K562 (cell line): ENCODE measurements around the gene UNC93B1. TPM values are rescaled to one million over a fixed set of nuclear protein-coding genes. Genes with fewer than 3 reads are reported as not detected.

ENCODE experiments used
- ATAC-seq: fragments of 200-7000 bp; cut with Tn5 transposase; 3 replicates; pipeline ENCODE4 v1.9.1; 2020; ENCODE audit warnings: moderate library complexity
- BruUV-seq: library from RNA; stranded (reverse); fragments of 400-500 nt; replicated peaks from 2 replicates; lab custom pipeline; 2021; lab: Mats Ljungman, UMichigan
- CTCF ChIA-PET: fragments of 300-600 bp; formaldehyde crosslinking; extraction: SDS; loops from one replicate; lab custom pipeline; 2021; ENCODE audit warnings: low intra/inter-chr PET ratio; lab: Yijun Ruan, JAX
- POLR2A ChIA-PET: fragments of 300-600, 350-650 bp; sonication (Branson Sonifier 250); formaldehyde crosslinking; extraction: SDS; loops from one replicate; lab custom pipeline; 2021; ENCODE audit warnings: antibody characterized with exemption, inconsistent platforms; lab: Yijun Ruan, JAX
- DNase-seq, 4 experiments: peaks; one replicate each; pipeline versions ENCODE4 v3.0.0 to v3.0.0-alpha.2; 2011 to 2018; ENCODE audit warnings: low spot score in 3 of 4, mixed read lengths in 3 of 4; ENCODE audit errors: extremely low read depth in 1 of 4
- FAIRE-seq: peaks from 2 replicates; lab custom pipeline; 2011; peaks lifted over from hg19 to GRCh38; lab: Jason Lieb, UNC
- H2AFZ ChIP-seq: 2 replicates; pipeline ENCODE4 v1.6.0; 2011; ENCODE audit warnings: low read depth, low read length, control low read depth, inconsistent platforms
- H3K27ac ChIP-seq: fragments of 200-600 bp; 3 replicates; pipeline ENCODE4 v1.8.0; 2011; ENCODE audit warnings: low read depth, mild to moderate bottlenecking, control low read depth, inconsistent platforms, low read length, moderate library complexity, mixed read lengths; ENCODE audit errors: extremely low read depth
- H3K27me3 ChIP-seq, 2 experiments: fragments of 300-600 bp in 1 of 2; 2 replicates in 1 of 2; 3 replicates in 1 of 2; pipeline versions ENCODE4 v1.6.0 to v1.8.0; 2011; ENCODE audit warnings: inconsistent platforms in 2 of 2, low read length in 2 of 2, mild to moderate bottlenecking in 1 of 2, mixed read lengths in 1 of 2, moderate library complexity in 1 of 2; ENCODE audit not compliant: control insufficient read depth in 2 of 2, insufficient read depth in 2 of 2
- H3K36me3 ChIP-seq: fragments of 300-600 bp; 3 replicates; pipeline ENCODE4 v1.8.0; 2011; ENCODE audit warnings: mild to moderate bottlenecking, low read length, inconsistent platforms; ENCODE audit not compliant: control insufficient read depth, insufficient read depth
- H3K4me1 ChIP-seq, 2 experiments: fragments of 200-600 bp in 1 of 2; replicated peaks in 1 of 2; 2 replicates in 1 of 2; 3 replicates in 1 of 2; pipeline versions ENCODE4 v1.5.1 to v1.8.0; 2011; ENCODE audit warnings: inconsistent platforms in 2 of 2, low read length in 2 of 2, mild to moderate bottlenecking in 1 of 2, mixed read lengths in 1 of 2, moderate library complexity in 1 of 2; ENCODE audit not compliant: control insufficient read depth in 2 of 2, insufficient read depth in 2 of 2
- H3K4me2 ChIP-seq: 2 replicates; pipeline ENCODE4 v1.6.1; 2011; ENCODE audit warnings: low read length, control low read depth, inconsistent platforms, mixed read lengths; ENCODE audit not compliant: insufficient read depth
- H3K4me3 ChIP-seq: fragments of 200-600 bp; sonication (generic), shearing (Covaris generic); 2 replicates; pipeline ENCODE4 v1.5.1; 2016; ENCODE audit warnings: control low read depth, inconsistent platforms
- H3K79me2 ChIP-seq: fragments of 200-600 bp; 3 replicates; pipeline ENCODE4 v1.8.0; 2011; ENCODE audit warnings: low read length, inconsistent platforms; ENCODE audit not compliant: control insufficient read depth, insufficient read depth
- H3K9ac ChIP-seq, 2 experiments: 2 replicates each; pipeline versions ENCODE4 v1.6.0 to v1.6.1; 2011; ENCODE audit warnings: low read depth in 2 of 2, low read length in 2 of 2, control low read depth in 1 of 2, inconsistent platforms in 1 of 2, mild to moderate bottlenecking in 1 of 2, mixed read lengths in 1 of 2; ENCODE audit not compliant: insufficient read depth in 1 of 2
- H3K9me1 ChIP-seq: one replicate; pipeline ENCODE4 v1.6.0; 2011; ENCODE audit warnings: inconsistent platforms, mild to moderate bottlenecking, low read length, moderate library complexity; ENCODE audit not compliant: control insufficient read depth, insufficient read depth
- H3K9me3 ChIP-seq: replicated peaks from 2 replicates; pipeline ENCODE4 v1.5.1; 2011; ENCODE audit warnings: low read depth, low read length, inconsistent platforms; ENCODE audit not compliant: control insufficient read depth, insufficient read depth
- H4K20me1 ChIP-seq: replicated peaks from 2 replicates; pipeline ENCODE4 v1.6.1; 2011; ENCODE audit warnings: low read length, inconsistent platforms, mixed read lengths; ENCODE audit not compliant: control insufficient read depth, insufficient read depth
- ASH1L ChIP-seq: fragments of 450-650 bp; IDR thresholded peaks from 2 replicates; pipeline ENCODE4 v1.6.1; 2018; ENCODE audit warnings: borderline replicate concordance, mild to moderate bottlenecking, low read depth; ENCODE audit not compliant: partially characterized antibody
- BRD9 ChIP-seq: fragments of 450-650 bp; IDR thresholded peaks from 2 replicates; pipeline ENCODE4 v1.6.1; 2018; ENCODE audit warnings: low read depth; ENCODE audit not compliant: partially characterized antibody
- E2F8 ChIP-seq: fragments of 450-650 bp; IDR thresholded peaks from 2 replicates; pipeline ENCODE4 v1.7.1; 2018; ENCODE audit warnings: mild to moderate bottlenecking, low read depth; ENCODE audit not compliant: partially characterized antibody
- ELF4 ChIP-seq: fragments of 450-650 bp; formaldehyde crosslinking; IDR thresholded peaks from 2 replicates; pipeline ENCODE4 v1.4.0; 2022; ENCODE audit warnings: missing genetic modification characterization
- FOXP4 ChIP-seq: sonication (generic); formaldehyde crosslinking; IDR thresholded peaks from 2 replicates; pipeline ENCODE4 v1.8.0; 2022; ENCODE audit warnings: mild to moderate bottlenecking, missing genetic modification reagents, borderline replicate concordance
- FUS ChIP-seq: fragments of 200-400 bp; formaldehyde crosslinking; optimal IDR thresholded peaks from 2 replicates; pipeline ENCODE3; 2017; ENCODE audit warnings: low read depth, low read length
- GABPA ChIP-seq: fragments of 200-800 bp; sonication (Bioruptor generic); conservative IDR thresholded peaks from 2 replicates; pipeline ENCODE4 v1.6.1; 2016; ENCODE audit warnings: low read depth, missing genetic modification characterization, missing compliant biosample characterization
- HNRNPK ChIP-seq: fragments of 200-400 bp; formaldehyde crosslinking; IDR thresholded peaks from one replicate; pipeline ENCODE4 v1.6.1; 2018; ENCODE audit warnings: mild to moderate bottlenecking, low read depth, low read length; ENCODE audit not compliant: poor library complexity, severe bottlenecking
- MBD2 ChIP-seq: sonication (generic); IDR thresholded peaks from 2 replicates; pipeline ENCODE4 v1.6.1; 2016; ENCODE audit warnings: low read depth, borderline replicate concordance
- NUFIP1 ChIP-seq: fragments of 450-650 bp; IDR thresholded peaks from 2 replicates; pipeline ENCODE4 v1.6.1; 2018; ENCODE audit not compliant: partially characterized antibody
- SRF ChIP-seq, 2 experiments: fragments of 250-450, 450-650 bp in 1 of 2; sonication (Bioruptor Pico) in 1 of 2; sonication (generic) in 1 of 2; formaldehyde crosslinking; IDR thresholded peaks; 2 replicates each; pipeline versions ENCODE4 v1.5.0 to v1.5.1; 2020 to 2022; ENCODE audit warnings: mild to moderate bottlenecking in 1 of 2, missing genetic modification reagents in 1 of 2
- TBP ChIP-seq: optimal IDR thresholded peaks from 2 replicates; pipeline ENCODE3; 2011; ENCODE audit warnings: low read depth, low read length, improper control_type of control experiment
- TCF7 ChIP-seq: sonication (generic); IDR thresholded peaks from 2 replicates; pipeline ENCODE4 v1.6.1; 2016; ENCODE audit warnings: antibody characterized with exemption, borderline replicate concordance
- TEAD1 ChIP-seq, 2 experiments: fragments of 450-650 bp in 1 of 2; sonication (generic) in 1 of 2; formaldehyde crosslinking; IDR thresholded peaks; 2 replicates each; pipeline versions ENCODE4 v1.4.0 to v1.8.0; 2020 to 2022; ENCODE audit warnings: mild to moderate bottlenecking in 2 of 2, missing genetic modification reagents in 1 of 2
- ZNF140 ChIP-seq: fragments of 250-450 bp; sonication (Bioruptor Pico); IDR thresholded peaks from 2 replicates; pipeline ENCODE4 v1.8.0; 2021; ENCODE audit warnings: moderate library complexity, mild to moderate bottlenecking, inconsistent platforms
- ZNF436 ChIP-seq: fragments of 250-450, 450-650 bp; sonication (Bioruptor Pico); formaldehyde crosslinking; IDR thresholded peaks from 2 replicates; pipeline ENCODE4 v1.7.0; 2020; ENCODE audit warnings: mild to moderate bottlenecking
- ZSCAN32 ChIP-seq: fragments of 450-650 bp; formaldehyde crosslinking; IDR thresholded peaks from 2 replicates; pipeline ENCODE4 v1.4.0; 2020; ENCODE audit warnings: mild to moderate bottlenecking, moderate library complexity
- WGBS: fragments of 100-300 bp; shearing (Covaris generic); methylation state at CpG from one replicate; pipeline ENCODE4 v1.1.6; 2016; ENCODE audit warnings: low coverage, mixed read lengths; ENCODE audit not compliant: insufficient coverage; ENCODE audit errors: missing lambda C conversion rate; 5-methylcytosine and 5-hydroxymethylcytosine counted together
- in situ Hi-C: fragments of 300-500 bp; cut with MboI; formaldehyde crosslinking; loops from 4 replicates; pipeline ENCODE4 v1.15.0; 2018; ENCODE audit warnings: inconsistent platforms, mixed read lengths
- intact Hi-C: fragments of 100-400 bp; cut with micrococcal nuclease; formaldehyde crosslinking; loops from 2 replicates; pipeline ENCODE4 v1.14.2; 2022
- polyA plus RNA-seq, 8 experiments: library from polyadenylated mRNA; depleted of rRNA in 4 of 8; stranded (reverse) in 5 of 8; unstranded in 3 of 8; fragments of >200 nt; fragmentation: Nextera tagmentation in 2 of 8; fragmentation: Illumina TruSeq in 1 of 8; extraction: Ambion mirVana in 2 of 8; extraction: Trizol in 1 of 8; gene quantifications; 2 replicates each; pipeline versions ENCODE4 v1.2.1 to v1.2.3, GENCODE V29; 2011 to 2014; ENCODE audit warnings: inconsistent platforms in 1 of 8, missing spikeins in 1 of 8
- total RNA-seq, 7 experiments: library from RNA; depleted of rRNA in 6 of 7; stranded (reverse); fragments of >200 nt in 6 of 7; fragmentation: Illumina TruSeq in 2 of 7; extraction: Trizol in 2 of 7; gene quantifications; 2 replicates each; pipeline versions ENCODE4 v1.2.1 to v1.2.3, GENCODE V29; 2011 to 2021; ENCODE audit warnings: low replicate concordance in 1 of 7

Gene UNC93B1
- total and polyA plus RNA-seq, 9 of the 15 experiments (the other 6 are each of a cell fraction or from before 2014, with no cell fraction given) = 0.10 to 13.6 (median 6.5) TPM

GRCh38 chr11:68021167-68021787 lies 17.4 kb upstream of the UNC93B1 start:
- no TSS peak for BruUV-seq
- Histone ChIP-seq H3K4me2 (no peak overlapping the region), H3K9me3 (no peaks in the 10 kb centered on the region), H3K4me1 (peaks cover 0 to 53% of the 10 kb centered on the region in 2 experiments; a peak in 3 of 5 replicates), H3K79me2 (no peaks in the 10 kb centered on the region), H3K9me1 (no peaks in the 10 kb centered on the region), H3K4me3 (no peak overlapping the region), H3K27ac (no peak overlapping the region), H4K20me1 (peaks cover 4% of the 10 kb centered on the region; the same call in 1 of the 2 replicates), H3K9ac (no peak overlapping the region; a peak in 1 of 4 replicates), H3K27me3 (no peaks in the 10 kb centered on the region), H2AFZ (no peak overlapping the region), H3K36me3 (no peaks in the 10 kb centered on the region)
- intact Hi-C loops (no loop called here), in situ Hi-C loops (no loop called here)
- ATAC-seq = peak; percentile 31
- ChIA-PET POLR2A (interaction anchor here (1.0 to 2.3 kb wide), 3 partner anchors 11 to 22 kb away, joined by 3 to 7 read pairs (median 3); partner anchors contain the start of gene ALDH3B1), CTCF (interaction anchor here (1.2 kb wide), 1 partner anchor 12 kb away, joined by 5 read pairs; the partner anchor contains the start of gene ALDH3B1)
- no peak for FAIRE-seq
- DNase-seq = no peak
- WGBS = 35% methylated on average over 18 of the region's 27 CpGs
- TF ChIP-seq FOXP4 (no peak), NUFIP1 (no peak), GABPA (tag) (no peak), BRD9 (no peak), E2F8 (no peak), TBP (no peak), MBD2 (no peak), TCF7 (no peak), FUS (no peak), ELF4 (no peak), ASH1L (no peak), SRF (CRISPR knock-in tag; IDR thresholded peaks at IDR 0.05) (no peak), ZNF140 (CRISPR knock-in tag) (no peak), TEAD1 (CRISPR knock-in tag; IDR thresholded peaks at IDR 0.05) (no peak), ZNF436 (CRISPR knock-in tag) (no peak), HNRNPK (no peak), ZSCAN32 (no peak)
